Measurements from ENCODE around the gene EVC2.

The EVC2 gene

GRCh38 chr4:5711479-5712184 is 3.3 kb upstream of the EVC2 start:
- no peak for DNase-seq

GRCh38 chr4:5710961-5711478 is 2.7 kb upstream of the EVC2 start, which contains the start of gene EVC:
TSS of gene EVC (plus strand) at chr4:5711201. CDS start at chr4:5711381, 180 bp downstream.
- DNase-seq = no peak

- no peak for DNase-seq
Observed at GRCh38 chr4:5710065-5710960, 2.0 kb upstream of the EVC2 start.

GRCh38 chr4:5709207-5709575 is 832 bp upstream of the EVC2 start:
- DNase-seq = no peak

- no peak for DNase-seq
Observed at GRCh38 chr4:5707778-5708448, 446 bp downstream of the EVC2 start.

- DNase-seq = no peak
Observed at GRCh38 chr4:5707366-5707765, 993 bp downstream of the EVC2 start.

GRCh38 chr4:5706486-5707290 is 1.7 kb downstream of the EVC2 start:
- DNase-seq = no peak

GRCh38 chr4:5705647-5706320 is 2.6 kb downstream of the EVC2 start:
- DNase-seq = no peak

GRCh38 chr4:5704276-5704675 is 4.1 kb downstream of the EVC2 start:
- no peak for DNase-seq

GRCh38 chr4:5703831-5704230 is 4.5 kb downstream of the EVC2 start:
- no peak for DNase-seq

- no peak for DNase-seq
Observed at GRCh38 chr4:5701971-5702370, 6.4 kb downstream of the EVC2 start.

- DNase-seq = no peak
Observed at GRCh38 chr4:5700459-5700858, 7.9 kb downstream of the EVC2 start.

GRCh38 chr4:5696341-5696740 is 12.0 kb downstream of the EVC2 start:
- no peak for DNase-seq

GRCh38 chr4:5693871-5694270 is 14.5 kb downstream of the EVC2 start:
- DNase-seq = no peak

GRCh38 chr4:5691491-5692132 is 16.7 kb downstream of the EVC2 start:
- no peak for DNase-seq

- no peak for DNase-seq
Observed at GRCh38 chr4:5689065-5689464, 19.3 kb downstream of the EVC2 start.

- no peak for DNase-seq
Observed at GRCh38 chr4:5686338-5686737, 22.0 kb downstream of the EVC2 start.

GRCh38 chr4:5685296-5685695 is 23.1 kb downstream of the EVC2 start:
- DNase-seq = no peak

GRCh38 chr4:5683566-5683965 is 24.8 kb downstream of the EVC2 start:
- DNase-seq = no peak

GRCh38 chr4:5678977-5679376 is 29.4 kb downstream of the EVC2 start:
- no peak for DNase-seq

- no peak for DNase-seq
Observed at GRCh38 chr4:5676763-5677162, 31.6 kb downstream of the EVC2 start.

All from cerebellar nuclear complex (tissue), 1 donor.